Endometrial microvascular endothelial cells (primary cell): ENCODE measurements around the gene OR2T35. TPM values are rescaled to one million over a fixed set of nuclear protein-coding genes. Genes with fewer than 3 reads are reported as not detected.

Experiments used
- in situ Hi-C: cut with HindIII; loops from 2 replicates; pipeline ENCODE4 v1.10.0; 2017; ENCODE audit warnings: low sequenced_read_pairs, low pct_unique_long_range_greater_than_20kb; ENCODE audit errors: inconsistent ontology term
- total RNA-seq: library from RNA; depleted of rRNA; stranded (reverse); fragments of >200 nt; gene quantifications from one replicate; pipeline ENCODE4 v1.2.3, GENCODE V29; 2015; ENCODE audit errors: inconsistent ontology term

Gene OR2T35
- total RNA-seq, 1 donor from 2014 or later, result not detected

DNA sequence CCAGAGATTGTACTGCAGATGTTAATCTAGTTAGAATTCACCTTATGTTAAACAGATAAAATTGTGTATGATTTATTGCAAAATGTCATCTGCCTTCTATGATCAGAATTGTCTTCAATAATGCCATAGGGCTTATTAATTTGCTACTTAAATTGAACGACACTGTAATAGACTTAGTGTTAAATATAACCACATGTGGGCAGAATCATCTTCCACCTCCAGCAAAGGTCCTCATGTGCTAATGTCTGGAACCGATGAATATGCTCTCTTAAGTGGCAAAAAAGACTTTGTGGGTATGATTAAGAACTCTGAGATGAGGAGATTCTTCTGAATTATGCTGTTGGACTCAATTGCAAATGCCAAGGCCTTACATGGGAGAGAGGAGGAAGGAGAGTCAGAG, 14.5 kb downstream of the OR2T35 start:
- in situ Hi-C loops, result no loop called here

DNA sequence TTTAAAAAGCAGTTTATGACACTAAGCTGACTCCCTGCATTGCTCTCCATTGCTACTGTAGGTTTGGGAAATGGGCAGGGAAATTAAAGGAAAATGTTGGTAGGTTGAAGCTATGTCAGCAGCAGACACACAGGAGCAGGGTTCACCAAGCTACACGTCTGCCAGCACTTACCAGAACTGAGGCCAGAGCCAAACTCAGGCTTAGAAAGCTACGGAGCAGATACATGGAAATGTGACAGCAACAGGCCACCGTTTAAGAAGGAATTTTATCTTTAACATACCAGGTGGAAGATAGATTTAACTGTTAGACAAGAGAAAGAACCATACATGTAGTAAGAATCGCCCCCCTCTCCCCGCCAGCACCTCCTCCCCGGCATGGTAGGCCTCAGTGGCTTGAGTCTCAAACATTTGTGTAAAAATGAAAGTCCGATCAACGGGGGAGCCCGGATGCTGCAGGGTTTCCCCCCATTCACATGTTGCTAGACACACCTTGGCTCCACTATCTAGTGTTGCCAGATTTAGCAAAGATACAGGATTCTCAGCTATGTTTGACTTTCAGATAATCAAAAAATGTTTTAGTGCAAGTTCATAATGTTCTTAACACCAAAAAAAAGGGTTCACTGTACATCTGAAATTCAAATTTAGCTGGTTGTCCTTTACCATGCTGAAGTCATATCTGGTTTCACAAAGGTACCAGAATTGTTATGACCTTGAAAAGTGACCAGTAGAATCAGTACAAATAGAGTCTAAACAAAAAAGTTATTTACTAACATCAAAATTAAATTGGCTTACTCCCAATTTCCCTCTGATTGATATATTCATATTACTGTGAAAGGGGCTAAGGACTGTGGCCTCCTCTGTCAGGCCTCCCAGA, 16.9 kb downstream of the OR2T35 start:
- in situ Hi-C loops, result no loop called here

DNA sequence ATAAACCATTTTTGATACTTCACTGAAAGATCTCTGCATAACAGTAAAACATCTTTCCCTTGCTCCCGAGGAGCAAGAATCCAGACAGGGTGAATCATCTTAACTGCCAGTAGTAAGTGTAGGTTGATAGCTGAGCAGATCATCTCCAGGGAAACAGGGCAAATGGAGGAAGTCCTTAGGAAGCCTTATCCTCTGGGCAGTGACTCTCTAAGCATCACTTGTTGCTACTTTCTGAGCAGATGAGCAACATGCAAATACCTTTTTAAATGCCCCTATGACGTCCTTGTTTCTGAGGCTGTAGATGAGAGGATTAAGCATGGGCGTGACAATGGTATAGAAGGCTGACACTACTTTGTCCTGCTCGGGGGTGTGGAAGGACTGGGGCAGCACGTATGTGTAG, 19.1 kb downstream of the OR2T35 start:
- in situ Hi-C loops, result no loop called here

GRCh38 chr1:248625166-248625565, 19.9 kb downstream of the OR2T35 start:
- in situ Hi-C loops, result no loop called here

DNA sequence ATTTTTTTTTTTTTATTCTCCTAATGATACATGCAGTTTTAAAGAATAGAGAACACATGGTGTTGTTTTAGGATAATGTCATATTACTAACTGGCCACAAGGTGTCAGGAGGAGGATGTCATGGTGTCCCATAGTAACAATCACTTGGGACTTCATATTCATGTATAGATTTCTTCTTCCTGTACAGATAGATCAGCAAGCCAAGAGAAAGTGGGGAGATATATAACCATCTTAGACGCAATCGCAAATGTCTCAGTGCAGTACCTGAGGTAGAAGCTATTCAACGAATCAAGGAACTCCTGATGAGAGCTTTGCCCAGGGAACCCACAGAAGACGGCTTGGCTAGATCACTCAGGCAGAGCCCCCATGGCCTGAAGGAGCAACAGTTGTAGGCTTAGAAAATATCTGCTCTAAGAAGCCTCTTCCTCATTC, 22.5 kb downstream of the OR2T35 start:
- in situ Hi-C loops, result no loop called here

DNA sequence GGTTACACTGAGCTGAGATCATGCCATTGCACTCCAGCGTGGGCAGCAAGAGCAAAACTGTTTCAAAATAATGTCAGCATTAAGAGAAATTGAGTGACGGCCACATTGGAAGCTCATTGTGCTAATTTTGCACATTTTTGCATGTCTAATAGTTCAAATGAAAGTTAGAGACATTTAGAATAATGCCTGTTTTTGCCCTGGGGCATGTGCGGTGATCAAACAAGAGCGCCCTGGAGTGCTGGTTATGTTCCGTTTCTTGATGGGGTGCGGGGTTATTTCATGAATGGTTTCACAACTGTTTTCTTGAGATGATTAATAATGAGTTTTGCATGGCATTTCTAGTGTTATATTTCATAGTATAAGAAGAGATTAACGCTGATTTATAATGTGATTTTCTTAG, 23.3 kb downstream of the OR2T35 start:
- in situ Hi-C loops, result no loop called here

- in situ Hi-C loops, result no loop called here
Measured at GRCh38 chr1:248618878-248619277, 26.2 kb downstream of the OR2T35 start.

- in situ Hi-C loops, result no loop called here
Measured at GRCh38 chr1:248618119-248618518, 27.0 kb downstream of the OR2T35 start.

GRCh38 chr1:248613742-248614141, 31.3 kb downstream of the OR2T35 start:
- in situ Hi-C loops, result no loop called here

GRCh38 chr1:248611883-248612414, 33.1 kb downstream of the OR2T35 start:
- in situ Hi-C loops, result no loop called here

GRCh38 chr1:248610301-248610700, 34.8 kb downstream of the OR2T35 start:
- in situ Hi-C loops, result no loop called here

DNA sequence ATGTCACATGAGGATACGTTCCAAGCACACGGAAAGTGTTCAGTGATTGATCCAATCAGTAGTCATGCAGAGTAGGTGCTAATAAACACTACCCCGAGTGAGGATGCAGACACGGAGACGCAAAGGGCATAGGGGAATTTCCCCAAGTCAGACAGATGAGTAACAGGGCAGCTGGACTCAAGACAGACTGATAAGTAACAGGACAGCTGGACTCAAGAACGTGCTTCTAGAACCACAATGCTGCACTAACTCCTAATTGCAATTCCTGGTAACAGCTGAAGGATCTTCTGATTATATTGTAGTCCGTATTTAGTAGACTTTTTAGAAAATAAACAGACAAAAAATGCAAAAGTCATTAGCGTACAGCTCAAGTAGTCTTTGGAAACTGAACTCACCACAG, 45.7 kb downstream of the OR2T35 start:
- in situ Hi-C loops, result no loop called here

DNA sequence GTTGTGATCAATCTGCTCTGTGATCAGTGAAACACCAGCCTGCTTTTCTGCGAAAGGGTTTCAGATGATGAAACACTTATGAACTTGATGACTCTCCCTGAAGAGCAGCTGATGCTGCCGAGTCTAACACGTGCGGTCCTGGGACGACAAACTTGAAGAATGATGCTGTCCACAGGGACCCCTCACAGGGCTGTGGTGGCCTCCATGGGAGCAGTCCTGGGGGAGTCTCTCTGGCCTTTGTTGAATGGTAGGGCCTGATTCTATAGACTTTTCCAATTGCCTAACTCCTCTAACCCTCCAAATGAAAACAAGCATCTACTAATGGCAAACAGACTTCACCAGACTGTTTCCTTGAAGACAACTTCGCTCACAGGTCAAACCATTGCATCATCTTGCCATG, 47.5 kb downstream of the OR2T35 start, which contains the start of gene OR2T10:
OR2T10 (minus strand) TSS at position 112 of the 400 bp plus-strand sequence. CDS start 3,932 bp downstream, outside the sequence.
- in situ Hi-C loops, result no loop called here

DNA sequence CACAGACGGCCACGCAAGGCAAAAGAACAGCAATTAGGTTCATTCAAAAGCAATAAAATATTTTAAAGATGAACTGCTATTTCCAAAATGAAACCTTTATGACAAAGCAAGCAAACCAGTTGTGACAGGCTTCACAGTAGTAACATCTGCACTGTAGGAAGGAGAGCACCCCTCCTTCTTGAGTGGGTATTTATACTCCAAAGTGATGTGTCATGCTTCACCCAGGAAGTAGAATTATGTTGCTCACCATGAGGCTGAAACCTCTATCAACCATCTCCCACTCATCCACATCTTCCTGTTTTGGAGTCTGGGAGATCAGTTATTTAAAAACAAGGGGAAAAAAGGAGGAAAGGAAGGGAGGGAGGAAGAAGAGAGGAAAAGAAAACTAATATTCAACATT, 48.5 kb downstream of the OR2T35 start:
- in situ Hi-C loops, result no loop called here

GRCh38 chr1:248593226-248593625, 51.9 kb downstream of the OR2T35 start:
- in situ Hi-C loops, result no loop called here

DNA sequence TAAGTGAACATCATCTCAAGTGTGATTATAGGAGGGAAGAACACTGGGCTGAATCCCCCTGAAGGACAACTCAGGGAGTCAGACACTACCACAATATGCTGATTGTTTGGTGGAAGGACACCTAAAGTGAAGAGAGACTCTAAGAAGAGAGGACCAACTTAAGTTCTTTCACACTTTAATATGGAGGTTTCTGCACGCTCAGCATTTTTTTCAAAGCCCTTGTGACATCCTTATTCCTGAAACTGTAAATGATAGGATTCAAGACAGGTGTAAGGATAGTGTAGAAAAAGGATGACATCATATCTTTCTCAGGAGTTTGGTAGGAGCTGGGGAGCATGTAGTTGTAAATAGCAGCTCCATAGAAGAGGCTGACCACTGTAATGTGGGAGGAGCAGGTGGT, 52.4 kb downstream of the OR2T35 start:
- in situ Hi-C loops, result no loop called here

DNA sequence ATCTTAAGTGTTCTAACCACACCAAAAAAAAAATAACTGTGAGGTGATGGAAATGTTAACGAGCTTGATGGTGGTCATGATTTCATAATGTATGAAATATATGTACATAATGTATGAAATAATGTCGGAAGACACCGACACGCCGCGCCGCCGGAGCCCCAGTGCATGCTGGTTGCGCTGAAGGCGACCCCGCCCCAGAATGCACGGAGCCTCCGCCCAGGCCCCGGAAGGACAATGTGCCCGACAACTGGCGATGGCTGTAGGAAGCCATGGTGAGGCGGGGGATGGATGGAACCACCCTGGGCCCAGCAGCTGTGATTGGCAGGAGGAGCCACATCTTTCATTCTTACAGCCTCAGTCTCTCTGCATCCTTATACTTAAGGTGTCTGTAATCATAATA, 55.0 kb downstream of the OR2T35 start:
- in situ Hi-C loops, result no loop called here

- in situ Hi-C loops, result no loop called here
Measured at GRCh38 chr1:248589334-248589733, 55.7 kb downstream of the OR2T35 start.
